ENCODE measurements around the gene HDLBP.
"Not testable (repeated sequence)": the region's sequence is repeated elsewhere in the genome, so short reads cannot be mapped to it uniquely, and the experiment has no call there.

Gene HDLBP

DNA sequence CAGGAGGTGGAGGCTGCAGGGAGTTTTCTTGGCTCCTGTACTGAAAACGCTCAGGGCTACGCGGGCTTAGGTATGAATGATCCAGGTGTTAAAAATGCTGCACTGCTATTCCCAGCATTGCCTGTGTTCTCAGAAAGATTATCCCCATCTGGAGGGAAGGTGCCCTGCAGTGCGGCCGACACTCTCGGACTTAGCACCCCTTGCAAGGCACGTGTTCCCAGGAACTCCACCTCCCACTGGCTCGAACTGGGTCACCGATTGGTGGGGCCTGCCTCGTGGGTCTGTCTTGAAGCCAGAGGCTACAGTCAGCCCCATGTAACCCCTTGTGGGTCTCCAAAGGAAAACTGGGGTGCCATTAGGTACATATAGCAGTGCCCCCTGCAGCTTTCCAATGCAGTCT is 101.3 kb downstream of the HDLBP start:
- no peak for DNase-seq (ENCODE audit: low read depth in 2 of 2)

DNA sequence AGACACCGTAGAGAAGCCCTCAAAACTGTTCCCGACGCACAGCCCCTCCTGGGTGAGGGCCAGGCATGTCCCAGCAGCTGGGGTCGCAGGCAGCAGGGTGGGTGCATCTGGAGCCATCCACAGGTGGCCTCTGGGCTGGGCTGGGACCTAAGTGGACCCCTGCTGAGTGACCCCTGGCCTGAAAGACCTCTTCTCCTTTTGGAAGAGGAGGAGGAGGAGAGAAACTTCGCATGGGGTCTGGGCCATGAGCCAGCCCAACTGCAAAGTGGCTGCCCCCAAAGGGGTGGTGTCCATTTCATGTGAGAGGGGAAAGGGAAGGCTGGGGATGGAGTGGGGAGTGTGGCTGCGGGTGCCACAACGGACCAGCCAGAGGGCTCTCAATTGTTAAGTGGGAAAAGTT is 101.9 kb downstream of the HDLBP start:
- DNase-seq (ENCODE audit: low read depth in 2 of 2), result no peak

DNA sequence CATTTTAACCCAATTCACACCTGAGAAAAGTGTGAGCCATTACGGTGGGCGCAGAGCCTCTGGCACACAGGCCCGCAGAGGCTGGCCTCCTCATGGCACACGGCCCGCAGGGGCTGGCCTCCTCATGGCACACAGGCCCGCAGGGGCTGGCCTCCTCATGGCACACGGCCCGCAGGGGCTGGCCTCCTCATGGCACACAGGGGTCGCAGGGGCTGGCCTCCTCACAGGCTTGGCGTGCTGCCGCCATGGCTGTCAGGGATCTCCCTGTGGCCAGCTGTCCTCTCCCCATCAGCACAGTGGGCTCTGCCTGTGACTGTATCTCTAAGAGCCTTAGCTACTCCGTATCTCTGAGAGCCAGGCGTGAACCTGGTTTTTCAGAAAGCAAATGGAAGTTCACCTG is 102.4 kb downstream of the HDLBP start:
- no peak for DNase-seq (ENCODE audit: low read depth in 2 of 2)

DNA sequence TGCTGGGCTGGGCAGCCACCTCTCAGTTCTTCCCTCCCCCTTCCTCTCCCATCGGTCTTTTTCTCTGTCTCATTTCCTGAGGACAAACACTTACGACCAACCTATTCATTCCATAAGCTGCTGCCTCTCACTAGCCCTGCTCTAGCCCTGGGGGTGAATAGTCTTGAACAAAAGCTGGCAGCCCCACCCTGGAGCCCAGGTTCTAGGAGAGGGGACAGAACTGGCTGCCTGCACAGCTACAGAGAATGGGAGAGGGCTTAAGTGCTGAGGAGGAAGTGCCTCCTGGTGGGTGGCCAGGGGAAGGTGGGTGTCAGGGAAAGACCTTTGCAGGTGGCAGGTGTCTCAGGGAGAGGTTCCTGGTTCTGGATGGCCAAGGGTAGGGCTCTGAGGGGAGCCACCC is 104.2 kb downstream of the HDLBP start:
- DNase-seq (ENCODE audit: low read depth in 2 of 2), result no peak

GRCh38 chr2:241209271-241209670 is 106.2 kb downstream of the HDLBP start:
- DNase-seq (ENCODE audit: low read depth in 2 of 2), result no peak

- no peak for DNase-seq (ENCODE audit: low read depth in 2 of 2)
Measured at GRCh38 chr2:241208058-241208457, 107.4 kb downstream of the HDLBP start.

GRCh38 chr2:241207641-241208040 is 107.8 kb downstream of the HDLBP start:
- no peak for DNase-seq (ENCODE audit: low read depth in 2 of 2)

GRCh38 chr2:241207151-241207550 is 108.3 kb downstream of the HDLBP start:
- no peak for DNase-seq (ENCODE audit: low read depth in 2 of 2)

- no peak for DNase-seq (ENCODE audit: low read depth in 2 of 2)
Measured at GRCh38 chr2:241205086-241205485, 110.4 kb downstream of the HDLBP start.

GRCh38 chr2:241204490-241204889 is 111.0 kb downstream of the HDLBP start:
- DNase-seq (ENCODE audit: low read depth in 2 of 2), result no peak

GRCh38 chr2:241204010-241204384 is 111.5 kb downstream of the HDLBP start:
- DNase-seq (ENCODE audit: low read depth in 2 of 2), result no peak

DNA sequence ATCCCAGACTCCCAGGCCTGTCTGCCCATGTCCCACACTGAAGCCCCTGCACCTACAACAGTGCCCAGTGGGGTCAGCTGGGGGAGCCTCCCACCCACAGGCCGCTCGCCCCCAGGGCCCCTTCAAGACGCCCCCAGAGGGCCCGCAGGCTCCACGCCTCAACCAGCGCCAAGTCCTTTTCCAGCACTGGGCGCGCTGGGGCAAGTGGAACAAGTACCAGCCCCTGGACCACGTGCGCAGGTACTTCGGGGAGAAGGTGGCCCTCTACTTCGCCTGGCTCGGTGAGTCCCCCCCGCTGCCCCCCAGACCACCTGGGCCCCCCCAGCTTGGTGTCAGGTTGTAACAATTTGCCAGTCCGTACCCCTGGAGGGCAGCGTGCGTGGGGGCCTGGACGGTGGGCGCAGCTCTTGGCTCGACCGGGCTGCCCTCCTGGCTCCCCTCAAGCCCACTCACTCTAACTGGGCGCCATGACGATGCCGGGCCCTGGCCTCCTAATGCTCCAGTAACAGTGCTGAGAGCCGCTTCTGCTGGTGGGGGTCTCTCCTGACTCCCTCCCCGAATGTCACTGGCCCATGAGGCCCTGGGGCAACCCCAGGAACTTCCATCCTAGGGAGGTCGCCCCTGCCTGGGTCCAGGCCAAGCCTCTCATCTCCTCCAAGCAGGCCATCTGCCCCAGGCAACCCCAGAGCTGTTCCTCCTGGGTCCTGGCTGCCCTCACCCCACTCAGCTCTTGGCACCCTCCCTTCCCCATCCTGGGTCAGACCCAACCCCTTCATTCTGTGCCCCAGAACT is 112.1 kb downstream of the HDLBP start:
- DNase-seq (ENCODE audit: low read depth in 2 of 2), result no peak

GRCh38 chr2:241202681-241203080 is 112.8 kb downstream of the HDLBP start:
- no peak for DNase-seq (ENCODE audit: low read depth in 2 of 2)

DNA sequence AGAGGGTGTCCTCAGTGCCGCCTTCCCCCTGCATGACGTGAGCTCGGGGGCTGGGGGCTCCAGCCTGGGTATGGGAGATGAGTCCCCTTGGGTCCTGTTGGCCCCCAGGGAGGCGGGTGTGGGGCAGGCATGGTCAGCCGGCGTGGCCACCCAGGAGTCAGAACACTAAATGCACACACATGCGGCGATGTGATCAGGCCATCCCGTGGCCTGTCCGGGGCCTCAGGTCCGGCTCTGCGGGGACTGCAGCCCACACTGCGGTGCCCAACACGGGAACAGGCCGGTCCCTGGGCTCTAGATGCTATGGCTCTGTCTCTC is 113.2 kb downstream of the HDLBP start:
- no peak for DNase-seq (ENCODE audit: low read depth in 2 of 2)

- DNase-seq (ENCODE audit: low read depth in 2 of 2), result no peak
Measured at GRCh38 chr2:241201445-241202267, 113.8 kb downstream of the HDLBP start.

GRCh38 chr2:241200822-241201395 is 114.6 kb downstream of the HDLBP start:
- no peak for DNase-seq (ENCODE audit: low read depth in 2 of 2)

DNA sequence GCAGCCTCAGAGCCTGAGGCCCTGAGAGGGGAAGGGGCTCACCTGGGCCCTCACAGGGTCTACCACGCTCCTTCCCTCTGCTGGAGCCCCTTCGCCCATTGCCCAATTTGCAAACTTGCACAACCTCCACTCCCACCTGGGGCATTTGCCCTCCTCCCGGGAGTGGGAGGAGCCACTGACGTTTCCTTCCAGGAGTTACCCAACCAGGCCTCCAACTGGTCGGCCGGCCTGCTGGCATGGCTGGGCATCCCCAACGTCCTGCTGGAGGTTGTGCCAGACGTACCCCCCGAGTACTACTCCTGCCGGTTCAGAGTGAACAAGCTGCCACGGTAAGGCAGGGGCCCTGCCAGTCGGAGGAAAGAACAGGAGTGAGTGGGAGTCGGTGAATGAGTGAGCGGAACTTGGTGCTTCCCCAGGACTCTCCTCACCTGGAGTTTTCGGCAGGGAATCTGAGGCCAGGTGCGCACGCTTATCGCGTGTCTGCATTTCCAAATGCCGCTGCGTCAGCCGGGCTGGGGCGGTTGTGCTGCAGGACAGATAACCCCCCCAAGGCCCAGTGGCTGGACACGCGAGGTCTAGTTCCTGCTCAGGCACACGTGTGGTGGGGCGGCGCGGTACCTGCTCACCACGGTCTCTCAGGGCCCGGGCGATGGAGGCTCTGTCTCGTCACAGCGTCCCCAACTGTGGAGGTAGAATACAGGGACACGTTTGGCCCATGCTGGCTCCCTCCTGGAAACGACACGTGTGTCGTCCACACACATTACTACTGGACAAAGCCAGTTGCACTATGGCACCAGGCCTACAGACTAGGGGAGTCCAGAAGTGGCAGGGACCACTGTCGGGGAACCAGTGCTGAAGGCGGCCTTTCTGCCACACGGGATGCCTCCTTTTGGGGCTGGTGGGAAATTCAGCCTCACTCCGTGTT is 115.3 kb downstream of the HDLBP start:
- DNase-seq (ENCODE audit: low read depth in 2 of 2), result no peak

DNA sequence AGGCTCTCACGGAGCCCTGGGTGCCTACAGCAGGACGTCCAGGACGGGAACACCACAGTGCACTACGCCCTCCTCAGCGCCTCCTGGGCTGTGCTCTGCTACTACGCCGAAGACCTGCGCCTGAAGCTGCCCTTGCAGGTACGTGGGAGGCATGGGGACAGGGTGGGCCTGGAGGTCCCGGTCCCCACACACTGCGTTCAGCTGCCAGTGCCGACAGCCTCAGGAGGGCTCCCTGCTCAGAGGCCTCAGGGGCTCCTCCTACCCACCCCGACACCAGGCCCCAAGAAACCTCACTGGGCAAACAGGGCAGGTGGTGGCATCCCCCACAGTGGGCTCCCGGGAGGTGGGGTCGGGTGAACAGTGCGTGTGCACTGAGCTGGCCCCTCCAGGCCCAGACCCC is 116.2 kb downstream of the HDLBP start:
- DNase-seq (ENCODE audit: low read depth in 2 of 2), result no peak

DNA sequence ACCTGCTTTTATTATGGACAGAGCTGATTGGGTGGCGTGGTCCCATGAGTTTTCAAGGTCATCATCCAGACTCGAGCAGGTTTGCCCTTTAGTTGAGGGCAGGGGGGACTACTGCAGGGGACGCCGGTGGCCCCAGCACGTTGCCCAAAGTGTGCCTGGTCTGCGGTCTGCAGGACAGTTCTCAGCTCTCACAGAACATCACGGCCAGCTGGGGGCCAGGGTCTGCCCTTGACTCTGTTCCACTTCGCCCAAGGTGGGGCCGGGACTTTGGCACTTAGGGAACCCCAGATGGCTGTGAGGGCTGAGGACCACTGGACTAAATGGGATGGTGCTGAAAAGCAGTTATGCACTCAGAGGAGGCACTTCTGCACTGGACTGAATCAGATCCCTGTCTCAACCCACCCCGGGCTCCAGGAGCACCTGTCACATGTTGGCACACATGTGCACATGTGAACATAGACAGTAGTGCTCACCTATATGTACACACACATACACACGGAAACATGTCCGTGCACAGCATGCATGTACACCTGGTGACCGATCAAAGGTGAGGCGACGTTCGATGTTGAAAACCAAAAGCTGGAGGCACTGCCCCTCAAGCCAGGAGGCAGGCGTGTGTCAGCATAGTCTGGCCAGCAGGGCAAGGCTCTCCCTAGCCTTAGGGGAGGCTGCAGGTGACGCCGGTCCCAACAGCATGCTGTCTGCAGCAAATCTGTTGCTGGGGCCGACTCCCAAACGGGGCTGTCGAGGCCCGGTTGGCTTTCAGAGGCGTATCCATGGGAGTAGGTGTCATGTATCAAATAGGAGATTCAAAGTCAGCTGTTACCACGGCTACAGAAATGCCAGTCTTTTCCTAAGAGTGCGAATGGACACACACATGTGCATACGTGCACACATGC is 116.8 kb downstream of the HDLBP start:
- DNase-seq (ENCODE audit: low read depth in 2 of 2), result no peak

- DNase-seq (ENCODE audit: low read depth in 2 of 2), result no peak
Measured at GRCh38 chr2:241197947-241198346, 117.5 kb downstream of the HDLBP start.

- not testable (repeated sequence) for DNase-seq (ENCODE audit: low read depth in 2 of 2)
Measured at GRCh38 chr2:241197246-241197645, 118.2 kb downstream of the HDLBP start.

All from activated CD8-positive, alpha-beta memory T cell treated with anti-CD3 and anti-CD28 coated beads for 4 hours (primary cell).